Bronchus fibroblast of lung (primary cell): ENCODE measurements around the gene CENPH. TPM values are rescaled to one million over a fixed set of nuclear protein-coding genes. Genes with fewer than 3 reads are reported as not detected.

Experiments
- total RNA-seq: library from RNA; depleted of rRNA; stranded (reverse); fragments of >200 nt; gene quantifications from 2 replicates; pipeline ENCODE4 v1.2.3, GENCODE V29; 2015

CENPH gene, protein sequence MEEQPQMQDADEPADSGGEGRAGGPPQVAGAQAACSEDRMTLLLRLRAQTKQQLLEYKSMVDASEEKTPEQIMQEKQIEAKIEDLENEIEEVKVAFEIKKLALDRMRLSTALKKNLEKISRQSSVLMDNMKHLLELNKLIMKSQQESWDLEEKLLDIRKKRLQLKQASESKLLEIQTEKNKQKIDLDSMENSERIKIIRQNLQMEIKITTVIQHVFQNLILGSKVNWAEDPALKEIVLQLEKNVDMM
- 35.8 and 44.7 TPM in 2 replicates for total RNA-seq

DNA sequence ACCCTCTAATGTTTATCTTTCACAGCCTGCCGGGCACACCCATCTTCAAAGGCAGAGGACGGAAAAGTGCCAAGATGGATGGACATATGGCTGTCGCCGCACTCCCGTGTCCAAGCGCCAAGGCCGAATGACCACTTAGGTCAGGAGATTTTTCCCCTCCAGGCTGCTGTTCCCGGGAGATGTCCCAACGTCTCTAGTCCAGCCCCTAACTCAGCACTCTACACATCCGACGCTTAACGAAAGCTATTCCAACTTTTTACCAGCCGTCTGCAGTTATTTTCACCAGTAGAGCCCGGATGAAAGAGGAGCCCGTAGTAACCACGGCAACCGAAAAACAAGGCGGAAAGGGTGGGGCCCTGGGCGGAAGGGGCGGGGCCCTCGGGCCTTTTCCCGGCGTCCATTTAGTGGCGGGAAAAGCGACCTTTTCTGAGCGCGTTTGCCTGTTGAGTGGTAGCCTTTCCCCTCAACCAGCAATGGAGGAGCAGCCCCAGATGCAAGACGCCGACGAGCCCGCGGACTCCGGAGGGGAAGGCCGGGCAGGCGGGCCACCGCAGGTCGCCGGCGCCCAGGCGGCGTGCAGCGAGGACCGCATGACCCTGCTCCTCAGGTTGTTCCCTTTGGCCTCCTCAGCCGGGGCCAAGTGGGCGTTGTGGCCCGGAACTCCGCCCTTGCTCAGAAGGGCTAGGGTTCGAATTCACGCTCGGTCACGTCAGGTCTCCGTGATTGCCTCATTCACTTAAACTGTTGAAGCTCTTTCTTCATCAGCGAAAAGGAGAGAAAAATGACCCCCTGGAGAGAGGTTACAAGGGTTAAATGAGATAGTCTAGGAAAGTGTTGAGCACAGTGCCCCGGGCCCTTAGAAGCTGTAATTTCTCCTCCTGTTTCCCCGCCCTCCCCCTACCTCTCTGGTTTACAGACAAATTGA is at the start of gene CENPH:
TSS of gene CENPH (plus strand) at position 422 of the 925 bp plus-strand sequence. CDS start at position 474, 52 bp downstream.

DNA sequence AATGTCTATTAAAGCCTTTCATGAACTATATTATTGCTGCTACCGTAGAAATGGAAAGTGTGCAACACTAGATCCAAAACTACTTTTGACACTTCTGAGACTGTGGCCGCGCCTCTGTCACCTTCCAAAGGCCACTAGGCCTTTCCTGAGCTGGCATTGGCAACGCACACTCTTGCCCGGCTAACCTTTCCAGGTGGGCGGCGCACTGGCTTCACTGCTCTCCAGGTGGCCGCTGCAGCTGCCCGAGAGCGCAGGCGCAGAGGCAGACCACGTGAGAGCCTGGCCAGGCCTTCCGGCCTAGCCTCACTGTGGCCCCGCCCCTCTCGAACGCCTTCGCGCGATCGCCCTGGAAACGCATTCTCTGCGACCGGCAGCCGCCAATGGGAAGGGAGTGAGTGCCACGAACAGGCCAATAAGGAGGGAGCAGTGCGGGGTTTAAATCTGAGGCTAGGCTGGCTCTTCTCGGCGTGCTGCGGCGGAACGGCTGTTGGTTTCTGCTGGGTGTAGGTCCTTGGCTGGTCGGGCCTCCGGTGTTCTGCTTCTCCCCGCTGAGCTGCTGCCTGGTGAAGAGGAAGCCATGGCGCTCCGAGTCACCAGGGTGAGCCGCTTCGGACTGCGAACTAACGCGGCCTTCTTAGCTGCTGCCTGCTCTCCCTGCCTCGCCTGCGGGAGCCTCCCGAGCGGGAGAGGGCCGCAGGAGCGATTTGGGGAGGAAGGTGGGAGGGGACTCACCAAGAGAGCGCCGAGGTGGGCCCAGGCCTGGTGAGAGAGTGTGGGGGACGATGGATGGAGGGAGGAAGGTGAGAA is 22.5 kb upstream of the CENPH start, which contains the start of gene CCNB1:
TSS of gene CCNB1 (plus strand) at position 465 of the 807 bp plus-strand sequence. CDS start at position 578, 113 bp downstream.

DNA sequence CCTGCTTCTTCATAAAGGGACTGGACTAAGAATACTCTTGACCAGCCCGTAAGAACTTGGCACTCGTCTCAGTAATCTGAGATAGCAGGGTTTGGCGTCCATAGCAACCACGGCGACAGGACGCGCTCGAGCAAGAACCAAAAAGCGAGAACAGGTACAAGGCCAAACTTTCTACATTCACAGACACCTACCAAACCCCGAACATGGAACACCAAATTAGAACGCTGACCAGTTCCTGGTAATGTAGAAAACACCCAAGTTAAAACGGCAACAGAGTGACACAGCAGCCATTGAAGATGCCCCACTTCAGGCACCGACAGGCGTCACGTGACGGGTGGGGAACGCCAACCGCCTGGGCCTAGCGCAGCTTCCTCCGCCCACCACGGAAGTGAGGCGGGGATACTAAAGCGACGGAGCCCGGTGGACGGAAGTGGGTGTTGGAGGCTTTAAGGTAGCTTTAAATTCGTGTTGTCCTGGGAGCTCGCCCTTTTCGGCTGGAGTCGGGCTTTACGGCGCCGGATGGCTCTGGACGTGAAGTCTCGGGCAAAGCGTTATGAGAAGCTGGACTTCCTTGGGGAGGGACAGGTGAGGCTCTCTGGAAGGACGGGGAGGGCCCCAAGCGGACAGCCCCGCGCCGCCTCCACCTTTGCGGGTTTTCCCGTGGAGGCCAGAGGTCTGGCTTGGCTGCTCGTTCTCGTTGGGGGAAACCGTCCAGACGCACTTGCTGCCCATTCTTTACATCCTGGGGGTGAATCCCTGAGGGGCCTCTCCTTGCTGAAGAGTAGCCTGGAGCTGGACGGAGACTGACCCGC is 45.3 kb downstream of the CENPH start, which contains the start of gene CDK7:
TSS of gene CDK7 (plus strand) at position 430 of the 812 bp plus-strand sequence. CDS start at position 520, 90 bp downstream.

Other genes starting within 250 kb of the CENPH start
- 35.7 and 40.3 TPM in 2 replicates for gene SLC30A5, start 95.6 kb upstream of the CENPH start, total RNA-seq
- 276 and 294 TPM in 2 replicates for gene CCNB1, start 22.4 kb upstream of the CENPH start, total RNA-seq
- 34.5 and 35.3 TPM in 2 replicates for gene CDK7, start 45.3 kb downstream of the CENPH start, total RNA-seq
- gene CCDC125, start 143.2 kb downstream of the CENPH start, total RNA-seq = 1.5 and 2.2 TPM in 2 replicates
- 20.8 and 27.4 TPM in 2 replicates for gene AK6, start 179.9 kb downstream of the CENPH start, total RNA-seq
- 85.6 and 89.8 TPM in 2 replicates for gene TAF9, start 179.9 kb downstream of the CENPH start, total RNA-seq
- 14.7 and 16.5 TPM in 2 replicates for gene RAD17, start 180.2 kb downstream of the CENPH start, total RNA-seq
- 2.1 and 2.2 TPM in 2 replicates for gene MARVELD2, start 225.5 kb downstream of the CENPH start, total RNA-seq